ENCODE data around the gene TEAD4. TPM values are rescaled to one million over a fixed set of nuclear protein-coding genes. Genes with fewer than 3 reads are reported as not detected.

Gene TEAD4
- polyA plus RNA-seq, 3 donors, result 18.5 to 24.6 (median 19.3) TPM

- DNase-seq (ENCODE audit: extremely low read depth in 1 of 11, low read depth in 9 of 11, low spot score in 4 of 11), result no peak
These were observed 59.2 kb downstream of the TEAD4 start for GRCh38 chr12:3018284-3019004.

GRCh38 chr12:3019005-3019680, 59.9 kb downstream of the TEAD4 start:
- DNase-seq (ENCODE audit: extremely low read depth in 1 of 11, low read depth in 9 of 11, low spot score in 4 of 11), result no peak

DNA sequence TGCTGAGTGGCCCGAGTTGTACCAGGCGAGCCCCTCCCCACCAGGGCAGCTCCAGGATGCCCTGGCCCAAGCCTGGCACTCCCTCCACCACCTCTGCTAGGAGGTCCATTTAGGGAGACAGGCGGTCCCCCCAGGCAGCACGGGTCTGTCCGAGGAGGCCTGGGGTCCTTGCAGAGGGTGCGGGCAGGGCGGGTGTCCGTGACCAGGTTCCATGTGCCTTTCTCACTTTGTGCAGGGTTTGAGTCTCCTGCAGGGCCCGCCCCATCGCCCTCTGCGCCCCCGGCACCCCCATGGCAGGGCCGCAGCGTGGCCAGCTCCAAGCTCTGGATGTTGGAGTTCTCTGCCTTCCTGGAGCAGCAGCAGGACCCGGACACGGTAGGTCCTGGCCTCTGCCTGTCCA, 61.2 kb downstream of the TEAD4 start:
- no peak for DNase-seq (ENCODE audit: extremely low read depth in 1 of 11, low read depth in 9 of 11, low spot score in 4 of 11)

- DNase-seq (ENCODE audit: extremely low read depth in 1 of 11, low read depth in 9 of 11, low spot score in 4 of 11), result no peak
These were observed 61.7 kb downstream of the TEAD4 start for GRCh38 chr12:3020850-3021435.

GRCh38 chr12:3022411-3022810, 63.2 kb downstream of the TEAD4 start:
- no peak for DNase-seq (ENCODE audit: extremely low read depth in 1 of 11, low read depth in 9 of 11, low spot score in 4 of 11)

- DNase-seq (ENCODE audit: extremely low read depth in 1 of 11, low read depth in 9 of 11, low spot score in 4 of 11), result no peak
These were observed 63.8 kb downstream of the TEAD4 start for GRCh38 chr12:3022961-3023360.

DNA sequence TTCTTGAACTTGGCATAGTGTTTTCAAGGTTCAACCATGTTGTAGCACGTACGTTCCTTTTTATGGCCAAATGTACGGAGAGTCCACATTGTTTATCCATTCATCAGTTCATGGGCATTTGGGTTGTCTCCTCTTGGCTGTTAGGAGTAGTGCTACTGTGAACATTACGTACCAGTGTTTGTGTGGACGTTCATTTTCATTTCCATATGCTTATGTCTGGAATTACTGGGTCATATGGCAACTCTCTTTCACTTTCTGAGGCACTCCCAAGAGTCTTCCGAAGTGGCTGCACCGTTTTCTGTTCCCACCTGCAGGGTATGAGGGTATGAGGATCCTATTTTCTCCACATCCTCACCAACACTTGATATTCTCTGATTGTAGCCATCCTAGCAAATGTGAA, 68.9 kb downstream of the TEAD4 start:
- no peak for DNase-seq (ENCODE audit: extremely low read depth in 1 of 11, low read depth in 9 of 11, low spot score in 4 of 11)

- DNase-seq (ENCODE audit: extremely low read depth in 1 of 11, low read depth in 9 of 11, low spot score in 4 of 11), result no peak
These were observed 71.7 kb downstream of the TEAD4 start for GRCh38 chr12:3030821-3031429.

- no peak for DNase-seq (ENCODE audit: extremely low read depth in 1 of 11, low read depth in 9 of 11, low spot score in 4 of 11)
These were observed 73.0 kb downstream of the TEAD4 start for GRCh38 chr12:3032161-3032560.

DNA sequence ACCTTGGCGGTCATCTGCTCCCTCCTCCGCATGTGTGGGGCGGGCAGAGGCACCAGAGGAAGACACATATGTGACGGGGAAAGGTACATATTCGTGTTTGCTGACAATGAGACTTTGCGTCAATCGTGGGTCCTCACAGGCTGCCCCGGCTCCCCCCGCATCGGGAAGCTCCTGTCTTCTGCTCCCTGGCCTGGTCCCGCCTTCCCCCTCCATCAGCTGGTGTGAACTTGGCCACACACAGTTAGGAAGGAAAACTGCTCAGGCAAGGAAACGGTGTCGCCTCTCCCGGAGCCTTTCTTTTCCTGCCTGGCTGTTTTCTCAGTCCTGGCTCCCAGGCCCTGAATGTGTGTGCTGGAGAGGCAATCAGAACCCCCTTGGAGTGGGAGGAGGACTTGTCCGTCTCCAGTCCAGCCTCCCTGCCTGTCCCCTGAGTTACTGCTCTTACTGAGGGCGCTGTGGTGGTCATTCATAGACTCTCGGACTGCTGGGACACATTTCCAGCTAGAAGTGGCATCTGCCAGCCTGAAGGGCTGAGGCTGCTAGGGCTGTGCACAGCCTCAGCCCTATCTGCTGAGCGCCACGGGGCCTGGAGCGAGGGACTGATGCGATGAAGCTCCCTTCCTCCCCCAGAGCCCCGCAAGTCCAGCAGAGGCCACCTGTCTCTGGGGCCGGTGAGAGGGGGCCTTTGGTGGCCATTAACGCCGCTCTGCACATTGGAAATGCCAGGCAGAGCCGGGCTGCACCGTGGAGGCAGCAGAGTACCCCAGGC, 73.8 kb downstream of the TEAD4 start:
- peak in 5 of 11 donors; percentile 42 to 69 (median 61) for DNase-seq (ENCODE audit: extremely low read depth in 1 of 11, low read depth in 9 of 11, low spot score in 4 of 11)

- DNase-seq (ENCODE audit: extremely low read depth in 1 of 11, low read depth in 9 of 11, low spot score in 4 of 11), result peak in 1 of 11 donors; percentile 23
These were observed 74.3 kb downstream of the TEAD4 start for GRCh38 chr12:3033539-3033867.

- peak in 6 of 11 donors; percentile 48 to 68 (median 55) for DNase-seq (ENCODE audit: extremely low read depth in 1 of 11, low read depth in 9 of 11, low spot score in 4 of 11)
These were observed 75.0 kb downstream of the TEAD4 start for GRCh38 chr12:3034067-3034750.

- no peak for DNase-seq (ENCODE audit: extremely low read depth in 1 of 11, low read depth in 9 of 11, low spot score in 4 of 11)
These were observed 76.0 kb downstream of the TEAD4 start for GRCh38 chr12:3035171-3035570.

DNA sequence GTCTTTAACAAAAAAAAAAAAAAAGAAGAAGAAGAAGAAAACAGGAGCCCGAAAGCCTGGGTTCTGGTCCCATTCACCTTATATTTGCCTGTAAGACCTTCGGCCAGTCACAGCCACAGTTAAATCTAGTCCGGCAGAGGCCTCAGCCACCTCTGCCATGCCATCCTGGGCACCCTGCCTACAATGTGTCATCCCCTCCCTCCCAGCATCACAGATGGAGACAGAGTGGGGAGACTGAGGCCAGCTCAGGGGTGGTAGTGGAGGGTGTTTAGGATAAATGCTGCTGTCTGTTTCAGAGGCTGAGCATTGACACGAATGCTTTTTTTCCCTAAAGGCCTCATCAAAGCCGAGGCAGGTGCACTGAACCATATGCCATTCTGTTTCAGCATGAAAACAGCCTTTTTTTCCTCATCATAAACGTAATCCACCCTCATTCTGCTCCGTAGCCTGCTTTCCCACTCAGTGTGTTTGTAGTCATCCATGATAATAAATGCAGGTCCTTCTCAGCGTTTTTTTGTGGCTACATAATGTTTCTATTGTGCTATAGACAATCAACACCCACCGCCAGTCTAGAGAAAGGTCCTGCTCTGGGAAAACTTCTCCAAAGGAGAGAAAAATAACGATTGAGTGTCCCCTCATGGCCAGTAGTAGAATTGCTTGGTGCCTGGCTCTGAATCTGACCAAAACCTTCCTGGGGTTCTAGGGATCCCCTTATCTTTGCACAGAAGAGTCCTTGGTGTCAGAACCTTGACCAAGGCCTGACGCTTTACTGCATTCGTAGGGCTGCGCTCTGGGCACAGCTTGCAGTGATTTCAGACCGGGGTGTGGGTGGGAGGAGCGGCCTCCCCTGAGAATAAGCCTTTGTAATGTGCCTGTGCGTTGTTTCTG, 76.9 kb downstream of the TEAD4 start:
- no peak for DNase-seq (ENCODE audit: extremely low read depth in 1 of 11, low read depth in 9 of 11, low spot score in 4 of 11)

DNA sequence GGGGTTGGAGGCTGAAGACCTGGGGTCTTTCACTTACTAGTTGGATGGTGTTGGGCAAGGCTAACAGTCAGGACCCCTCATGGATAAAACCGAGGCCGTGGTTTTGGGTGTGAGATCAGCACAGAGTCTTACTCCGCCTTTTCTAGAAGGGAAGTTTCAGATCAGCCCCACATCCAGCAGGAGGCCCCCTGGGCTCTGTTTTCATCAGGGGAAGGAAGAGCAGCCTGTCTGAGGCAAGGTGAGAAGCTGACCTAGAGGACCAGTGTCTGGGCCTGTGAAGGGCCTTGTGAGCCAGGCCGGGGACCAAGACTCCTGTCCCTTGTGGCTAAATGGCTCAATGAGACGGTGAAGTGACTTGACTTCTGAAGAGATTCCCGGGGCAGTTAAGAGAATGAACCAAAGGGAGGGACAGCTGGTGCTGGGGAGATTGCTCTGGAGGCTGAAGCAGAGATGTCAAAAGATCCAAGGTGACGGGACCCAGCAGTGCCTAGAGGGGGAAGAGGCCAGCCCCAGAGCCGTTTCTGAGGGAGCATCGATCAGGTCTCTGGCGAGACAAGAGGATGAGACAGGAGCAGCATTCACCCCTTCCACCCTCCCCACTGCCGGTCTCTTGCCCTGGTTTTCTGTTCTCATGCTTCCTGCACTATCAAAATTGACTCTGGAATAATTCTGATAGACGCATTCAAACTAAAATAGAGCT, 77.9 kb downstream of the TEAD4 start:
- no peak for DNase-seq (ENCODE audit: extremely low read depth in 1 of 11, low read depth in 9 of 11, low spot score in 4 of 11)

GRCh38 chr12:3038166-3038565, 79.0 kb downstream of the TEAD4 start:
- no peak for DNase-seq (ENCODE audit: extremely low read depth in 1 of 11, low read depth in 9 of 11, low spot score in 4 of 11)

DNA sequence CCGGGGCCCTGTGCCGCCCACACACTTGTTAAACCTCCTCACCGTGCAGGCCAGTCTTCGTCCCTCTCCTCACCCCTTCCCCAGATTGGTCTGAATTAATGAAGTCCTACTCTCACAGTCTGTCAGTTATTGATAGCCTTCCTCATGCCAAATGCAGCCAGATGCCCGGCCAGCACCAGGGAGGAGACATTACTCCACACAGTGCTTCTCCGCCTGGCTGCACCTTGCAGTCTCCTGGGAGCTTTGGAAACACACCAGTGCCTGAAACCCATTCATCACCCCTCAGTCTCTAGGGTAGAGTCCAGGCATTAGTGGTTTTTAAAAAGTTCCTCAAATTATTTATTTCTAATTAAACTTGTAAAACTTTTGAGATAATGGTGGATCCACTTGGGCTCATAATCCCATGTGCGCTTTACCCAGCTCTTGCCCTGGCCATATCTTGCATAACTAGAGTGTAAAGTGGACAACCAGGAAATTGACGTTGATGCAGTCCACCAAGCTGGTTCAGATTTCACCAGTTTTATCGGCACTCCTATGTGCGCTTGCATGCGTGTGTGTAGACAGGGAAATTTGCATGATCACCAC, 79.8 kb downstream of the TEAD4 start:
- DNase-seq (ENCODE audit: extremely low read depth in 1 of 11, low read depth in 9 of 11, low spot score in 4 of 11), result no peak

Measured in renal cortex interstitium (tissue), 11 donors.